Esophagus squamous epithelium (tissue), 5 donors: ENCODE data around the gene IL1RAPL1. TPM values are rescaled to one million over a fixed set of nuclear protein-coding genes. Genes with fewer than 3 reads are reported as not detected.

Experiments used
- DNase-seq: peaks from one replicate; lab custom pipeline; 2025; lab: John Stamatoyannopoulos, UW
- H3K27ac ChIP-seq, 4 donors: fragments of 200-600 bp; sonication (generic); one replicate each; pipeline ENCODE4 v1.5.1; 2016 to 2019; ENCODE audit warnings: mild to moderate bottlenecking in 1 of 4
- H3K27me3 ChIP-seq, 4 donors: fragments of 200-600 bp; sonication (generic); 1 replicate in 3 of 4; 2 replicates in 1 of 4; pipeline versions ENCODE4 v1.5.1 to v1.6.0; 2017 to 2021; ENCODE audit warnings: antibody characterized with exemption in 1 of 4
- H3K36me3 ChIP-seq, 3 donors: fragments of 200-600 bp; sonication (generic); one replicate each; pipeline ENCODE4 v1.5.1; 2016 to 2019
- H3K4me1 ChIP-seq, 3 donors: fragments of 200-600 bp; sonication (generic); one replicate each; pipeline ENCODE4 v1.5.1; 2017 to 2019
- H3K4me3 ChIP-seq, 4 donors: fragments of 200-600 bp; sonication (generic); 1 replicate in 3 of 4; 2 replicates in 1 of 4; pipeline ENCODE4 v1.5.1; 2016 to 2019; ENCODE audit warnings: mild to moderate bottlenecking in 2 of 4, moderate library complexity in 1 of 4
- H3K9me3 ChIP-seq, 3 donors: fragments of 200-600 bp; sonication (generic); one replicate each; pipeline ENCODE4 v1.5.1; 2016 to 2019
- POLR2A ChIP-seq, 4 donors: fragments of 450-650 bp; IDR thresholded peaks; one replicate each; pipeline ENCODE4 v1.6.1; 2017; ENCODE audit warnings: antibody characterized with exemption in 4 of 4, mild to moderate bottlenecking in 4 of 4, moderate library complexity in 3 of 4
- WGBS, 2 donors: methylation state at CpG; one replicate each; pipeline ENCODE4 v1.1.5; 2018; 5-methylcytosine and 5-hydroxymethylcytosine counted together
- intact Hi-C: fragments of 100-400 bp; cut with DNase I; formaldehyde crosslinking; loops from one replicate; pipeline ENCODE4 v1.15.0; 2022
- total RNA-seq, 4 donors: library from RNA; depleted of rRNA; stranded (reverse); fragments of >200 nt; gene quantifications; one replicate each; pipeline ENCODE4 v1.1.0, GENCODE V29; 2016
- TF ChIP-seq, protein P1 (sequence below), 6 experiments: fragments of 450-650 bp in 4 of 6; fragments of 200-600 bp in 2 of 6; sonication (generic) in 2 of 6; IDR thresholded peaks; one replicate each; pipeline ENCODE4 v1.5.1; 2016 to 2019; ENCODE audit warnings: antibody characterized with exemption in 6 of 6, mild to moderate bottlenecking in 4 of 6, moderate library complexity in 4 of 6
- donor health status: DM: yes; HTN: yes; CAD: no.

The IL1RAPL1 gene
- total RNA-seq, 4 donors from 2014 or later = 0.09 to 0.19 (median 0.13) TPM; not detected in 1

DNA sequence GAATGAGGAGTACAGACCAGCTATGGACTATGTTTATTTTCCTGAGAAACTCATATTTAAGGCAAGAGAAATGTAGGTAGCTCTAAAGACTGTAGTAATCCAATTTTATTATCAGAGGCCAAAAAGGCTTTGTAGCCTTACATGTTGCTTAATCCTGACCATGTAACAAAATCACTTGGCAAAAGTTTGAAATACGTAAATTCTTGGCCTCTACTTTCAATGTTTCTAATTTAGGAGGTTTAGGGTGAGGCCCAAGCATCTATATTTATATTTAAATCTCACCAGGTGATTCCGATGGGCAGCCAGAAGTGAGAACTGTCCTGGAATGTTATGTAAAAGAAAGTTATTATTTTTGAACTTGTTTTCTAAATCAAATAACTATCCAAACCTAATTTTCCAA lies 289.7 kb downstream of the IL1RAPL1 start:
- H3K9me3 ChIP-seq = no peaks in the 10 kb centered on the region
- H3K27me3 ChIP-seq = no peaks in the 10 kb centered on the region
- no peak overlapping the region for H3K27ac ChIP-seq
- DNase-seq = no peak
- intact Hi-C loops = no loop called here
- H3K4me1 ChIP-seq = no peaks in the 10 kb centered on the region
- H3K4me3 ChIP-seq = no peak overlapping the region
- 42 to 52% methylated on average over 2 of the region's 2 CpGs for WGBS, 2 donors
- H3K36me3 ChIP-seq = no peaks in the 10 kb centered on the region
- TF ChIP-seq POLR2A (IDR thresholded peaks at IDR 0.05) = no peak
- TF ChIP-seq, protein P1, sequence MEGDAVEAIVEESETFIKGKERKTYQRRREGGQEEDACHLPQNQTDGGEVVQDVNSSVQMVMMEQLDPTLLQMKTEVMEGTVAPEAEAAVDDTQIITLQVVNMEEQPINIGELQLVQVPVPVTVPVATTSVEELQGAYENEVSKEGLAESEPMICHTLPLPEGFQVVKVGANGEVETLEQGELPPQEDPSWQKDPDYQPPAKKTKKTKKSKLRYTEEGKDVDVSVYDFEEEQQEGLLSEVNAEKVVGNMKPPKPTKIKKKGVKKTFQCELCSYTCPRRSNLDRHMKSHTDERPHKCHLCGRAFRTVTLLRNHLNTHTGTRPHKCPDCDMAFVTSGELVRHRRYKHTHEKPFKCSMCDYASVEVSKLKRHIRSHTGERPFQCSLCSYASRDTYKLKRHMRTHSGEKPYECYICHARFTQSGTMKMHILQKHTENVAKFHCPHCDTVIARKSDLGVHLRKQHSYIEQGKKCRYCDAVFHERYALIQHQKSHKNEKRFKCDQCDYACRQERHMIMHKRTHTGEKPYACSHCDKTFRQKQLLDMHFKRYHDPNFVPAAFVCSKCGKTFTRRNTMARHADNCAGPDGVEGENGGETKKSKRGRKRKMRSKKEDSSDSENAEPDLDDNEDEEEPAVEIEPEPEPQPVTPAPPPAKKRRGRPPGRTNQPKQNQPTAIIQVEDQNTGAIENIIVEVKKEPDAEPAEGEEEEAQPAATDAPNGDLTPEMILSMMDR (IDR thresholded peaks at IDR 0.05) = no peak

DNA sequence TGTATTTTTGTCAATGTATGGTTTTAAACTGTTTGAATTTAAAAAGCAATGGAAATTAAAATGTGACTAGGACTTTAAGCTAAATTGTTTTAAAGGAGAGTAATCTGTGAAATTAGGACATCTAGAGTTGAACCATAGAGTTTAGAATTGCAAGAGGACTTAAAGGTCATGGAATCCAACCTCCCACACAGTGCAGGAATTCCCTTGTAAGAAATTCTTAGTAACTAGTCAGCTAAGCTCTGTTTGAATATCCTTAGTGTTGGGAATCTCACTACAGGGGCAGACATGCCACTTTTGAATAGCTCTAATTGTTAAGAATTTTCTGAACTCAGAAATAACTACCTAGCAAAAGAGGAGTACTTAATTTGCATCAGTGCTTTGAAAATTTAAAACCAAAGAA lies 292.9 kb downstream of the IL1RAPL1 start:
- Histone ChIP-seq H3K9me3 (no peaks in the 10 kb centered on the region), H3K27ac (no peak overlapping the region), H3K4me3 (no peak overlapping the region), H3K4me1 (no peaks in the 10 kb centered on the region), H3K27me3 (no peaks in the 10 kb centered on the region), H3K36me3 (no peaks in the 10 kb centered on the region)
- no peak for DNase-seq
- TF ChIP-seq, protein P1 (IDR thresholded peaks at IDR 0.05) = no peak
- TF ChIP-seq POLR2A (IDR thresholded peaks at IDR 0.05) = no peak
- intact Hi-C loops = no loop called here

DNA sequence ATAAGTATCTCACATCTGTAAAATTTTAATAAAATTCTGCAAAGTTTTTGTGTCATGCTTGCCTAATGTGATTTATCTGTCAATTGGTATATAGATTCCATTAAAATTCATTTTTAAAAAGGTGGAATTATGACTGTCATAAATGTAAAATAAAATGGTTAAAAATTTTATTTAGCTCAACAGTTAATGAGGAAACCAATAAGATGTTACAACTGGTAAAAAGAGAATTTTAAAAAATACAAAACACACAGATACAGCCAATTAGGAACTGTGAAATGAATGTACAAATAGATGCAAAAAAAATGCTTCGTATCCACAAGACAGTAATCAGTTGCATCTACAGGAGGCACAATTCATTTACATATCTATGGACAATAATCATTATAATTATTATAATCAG lies 297.6 kb downstream of the IL1RAPL1 start:
- Histone ChIP-seq H3K9me3 (no peaks in the 10 kb centered on the region), H3K27ac (no peak overlapping the region), H3K36me3 (no peaks in the 10 kb centered on the region), H3K4me1 (no peaks in the 10 kb centered on the region), H3K27me3 (no peaks in the 10 kb centered on the region), H3K4me3 (no peak overlapping the region)
- intact Hi-C loops = no loop called here
- TF ChIP-seq POLR2A (IDR thresholded peaks at IDR 0.05) = no peak
- TF ChIP-seq, protein P1 (IDR thresholded peaks at IDR 0.05) = no peak
- DNase-seq = no peak
- 87 to 92% methylated on average over 1 of the region's 1 CpG for WGBS, 2 donors

DNA sequence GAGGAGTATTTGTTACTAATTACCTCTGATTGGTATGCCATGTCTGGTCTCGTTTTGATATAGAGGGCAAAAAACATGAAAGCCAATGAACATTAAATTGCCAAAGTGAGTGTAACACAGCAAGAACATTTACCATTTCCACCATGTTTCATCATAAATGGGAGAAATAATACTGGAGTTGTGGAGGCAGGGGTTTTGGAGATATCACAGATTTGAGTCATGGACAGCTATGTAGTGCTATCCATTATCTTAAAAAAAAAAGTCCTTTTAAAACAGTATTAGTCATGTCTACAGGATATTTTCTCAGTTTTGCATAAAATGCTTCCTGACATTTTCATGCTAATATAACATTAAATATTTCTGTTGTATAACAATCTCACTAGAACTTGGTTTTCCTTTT lies 301.2 kb downstream of the IL1RAPL1 start:
- no peaks in the 10 kb centered on the region for H3K27me3 ChIP-seq
- DNase-seq = no peak
- intact Hi-C loops = no loop called here
- no peaks in the 10 kb centered on the region for H3K36me3 ChIP-seq
- WGBS, 2 donors = 45 to 80% methylated on average over 1 of the region's 1 CpG
- no peaks in the 10 kb centered on the region for H3K4me1 ChIP-seq
- no peak overlapping the region for H3K4me3 ChIP-seq
- H3K27ac ChIP-seq = no peak overlapping the region
- no peaks in the 10 kb centered on the region for H3K9me3 ChIP-seq
- no peak for TF ChIP-seq POLR2A (IDR thresholded peaks at IDR 0.05)
- TF ChIP-seq, protein P1 (IDR thresholded peaks at IDR 0.05) = no peak

DNA sequence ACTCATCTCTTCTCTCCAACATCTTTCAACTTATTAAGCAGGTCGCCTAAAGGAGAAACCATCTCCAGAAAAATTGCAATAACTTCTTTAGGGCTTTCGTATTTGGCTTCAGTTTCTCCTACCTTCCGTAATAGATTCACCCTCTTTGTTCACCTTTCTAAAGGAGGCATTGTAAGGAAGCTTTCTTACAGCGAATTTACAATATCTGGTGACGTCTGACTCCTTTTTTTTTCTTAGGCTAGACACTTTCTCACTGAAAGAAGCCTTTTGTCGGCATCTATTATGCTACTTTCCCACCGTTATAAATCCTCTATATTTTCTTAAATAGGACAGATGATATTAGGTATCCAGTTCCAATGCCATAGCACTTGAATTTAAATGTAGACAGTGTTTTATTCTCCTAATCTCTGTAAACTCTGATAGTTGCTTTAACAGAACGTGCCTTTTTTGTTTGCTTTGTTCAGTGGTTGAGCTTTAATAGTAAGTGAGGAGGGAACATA lies 302.4 kb downstream of the IL1RAPL1 start:
- Histone ChIP-seq H3K27ac (no peak overlapping the region), H3K27me3 (no peaks in the 10 kb centered on the region), H3K9me3 (no peaks in the 10 kb centered on the region), H3K4me1 (no peaks in the 10 kb centered on the region), H3K4me3 (no peak overlapping the region), H3K36me3 (no peaks in the 10 kb centered on the region)
- 41 to 49% methylated on average over 8 of the region's 8 CpGs for WGBS, 2 donors
- TF ChIP-seq POLR2A (IDR thresholded peaks at IDR 0.05) = no peak
- TF ChIP-seq, protein P1 (IDR thresholded peaks at IDR 0.05) = no peak
- intact Hi-C loops = no loop called here
- DNase-seq = no peak
